Measurements from ENCODE around the gene TVP23C. TPM values are rescaled to one million over a fixed set of nuclear protein-coding genes. Genes with fewer than 3 reads are reported as not detected.

TVP23C gene
- total RNA-seq, 1 experiment from 2014 or later: 7.4 TPM

- H3K36me3 ChIP-seq (ENCODE audit: insufficient read depth, low read length, poor library complexity, severe bottlenecking): no peaks in the 10 kb centered on the region
- no peak overlapping the region for H3K27ac ChIP-seq (ENCODE audit: low read depth, low read length, poor library complexity, severe bottlenecking)
- intact Hi-C loops (cut with micrococcal nuclease; ENCODE audit: unreplicated experiment): loop anchor here (10.0 kb wide), 1 partner anchor 1914 kb away; no protein-coding TSS in a partner anchor
- no peak overlapping the region for H3K4me3 ChIP-seq (ENCODE audit: low read depth, low read length, poor library complexity, severe bottlenecking)
- TF ChIP-seq EZH2 (IDR thresholded peaks at IDR 0.05; ENCODE audit: borderline replicate concordance, low read depth, low read length, poor library complexity, severe bottlenecking): no peak
- TF ChIP-seq CTCF (conservative IDR thresholded peaks at IDR 0.05; ENCODE audit: low read depth, low read length): no peak
- ChIA-PET CTCF (no interaction called here), POLR2A (ENCODE audit: low non-redundant PET) (no interaction called here)
- H3K4me1 ChIP-seq (ENCODE audit: insufficient read depth, low read length, poor library complexity, severe bottlenecking): no peaks in the 10 kb centered on the region
- no peaks in the 10 kb centered on the region for H3K27me3 ChIP-seq (replicated peaks; ENCODE audit: insufficient read depth, low read depth, low read length, poor library complexity)
- DNase-seq (ENCODE audit: low spot score): no peak
- no TSS peak for BruUV-seq (replicated peaks)
- H3K9me3 ChIP-seq (ENCODE audit: low read depth, low read length, poor library complexity, severe bottlenecking): no peaks in the 10 kb centered on the region
These were observed 54.2 kb downstream of the TVP23C start for GRCh38 chr17:15509095-15509494.

- ChIA-PET CTCF (no interaction called here), POLR2A (ENCODE audit: low non-redundant PET) (no interaction called here)
- H3K4me3 ChIP-seq (ENCODE audit: low read depth, low read length, poor library complexity, severe bottlenecking): no peak overlapping the region
- TF ChIP-seq CTCF (conservative IDR thresholded peaks at IDR 0.05; ENCODE audit: low read depth, low read length): no peak
- TF ChIP-seq EZH2 (IDR thresholded peaks at IDR 0.05; ENCODE audit: borderline replicate concordance, low read depth, low read length, poor library complexity, severe bottlenecking): no peak
- no TSS peak for BruUV-seq (replicated peaks)
- no peaks in the 10 kb centered on the region for H3K9me3 ChIP-seq (ENCODE audit: low read depth, low read length, poor library complexity, severe bottlenecking)
- H3K36me3 ChIP-seq (ENCODE audit: insufficient read depth, low read length, poor library complexity, severe bottlenecking): no peaks in the 10 kb centered on the region
- no peak overlapping the region for H3K27ac ChIP-seq (ENCODE audit: low read depth, low read length, poor library complexity, severe bottlenecking)
- H3K27me3 ChIP-seq (replicated peaks; ENCODE audit: insufficient read depth, low read depth, low read length, poor library complexity): no peaks in the 10 kb centered on the region
- no peak for DNase-seq (ENCODE audit: low spot score)
- H3K4me1 ChIP-seq (ENCODE audit: insufficient read depth, low read length, poor library complexity, severe bottlenecking): no peaks in the 10 kb centered on the region
- intact Hi-C loops (cut with micrococcal nuclease; ENCODE audit: unreplicated experiment): loop anchor here (10.0 kb wide), 1 partner anchor 1914 kb away; no protein-coding TSS in a partner anchor
These were observed 54.8 kb downstream of the TVP23C start for GRCh38 chr17:15508466-15508865.

GRCh38 chr17:15507896-15508295, 55.4 kb downstream of the TVP23C start:
- Histone ChIP-seq H3K4me3 (ENCODE audit: low read depth, low read length, poor library complexity, severe bottlenecking) (no peak overlapping the region), H3K27me3 (replicated peaks; ENCODE audit: insufficient read depth, low read depth, low read length, poor library complexity) (no peaks in the 10 kb centered on the region), H3K9me3 (ENCODE audit: low read depth, low read length, poor library complexity, severe bottlenecking) (no peaks in the 10 kb centered on the region), H3K36me3 (ENCODE audit: insufficient read depth, low read length, poor library complexity, severe bottlenecking) (no peaks in the 10 kb centered on the region), H3K27ac (ENCODE audit: low read depth, low read length, poor library complexity, severe bottlenecking) (no peak overlapping the region), H3K4me1 (ENCODE audit: insufficient read depth, low read length, poor library complexity, severe bottlenecking) (no peaks in the 10 kb centered on the region)
- ChIA-PET POLR2A (ENCODE audit: low non-redundant PET) (no interaction called here), CTCF (no interaction called here)
- BruUV-seq (replicated peaks): no TSS peak
- TF ChIP-seq CTCF (conservative IDR thresholded peaks at IDR 0.05; ENCODE audit: low read depth, low read length) (no peak), EZH2 (IDR thresholded peaks at IDR 0.05; ENCODE audit: borderline replicate concordance, low read depth, low read length, poor library complexity, severe bottlenecking) (no peak)
- intact Hi-C loops (cut with micrococcal nuclease; ENCODE audit: unreplicated experiment): loop anchor here (10.0 kb wide), 1 partner anchor 1913 kb away; no protein-coding TSS in a partner anchor
- DNase-seq (ENCODE audit: low spot score): no peak
